Measurements from ENCODE around the gene GSTCD.

The GSTCD gene

DNA sequence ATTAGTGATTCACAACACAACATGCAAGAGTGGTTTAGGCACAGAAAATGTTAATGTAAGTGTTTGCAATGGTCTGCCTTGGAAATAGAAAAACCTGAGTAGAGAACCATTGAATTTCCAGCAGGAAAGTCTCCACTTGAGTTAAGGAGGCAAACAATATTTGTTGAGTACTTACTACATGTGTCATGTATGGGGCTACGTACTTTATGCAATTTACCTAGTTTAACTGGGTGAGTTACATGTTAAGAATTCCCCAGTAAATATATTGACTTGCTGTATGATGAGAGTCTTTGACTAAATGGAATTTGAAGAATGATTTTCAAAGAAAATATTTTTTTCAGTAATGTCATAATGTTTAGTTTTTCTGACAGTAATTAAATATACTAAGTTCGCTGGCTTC, 178.9 kb downstream of the GSTCD start:
- H3K4me3 ChIP-seq (ENCODE audit: low read depth in 1 of 2, low read length in 1 of 2): no peak overlapping the region
- no peaks in the 10 kb centered on the region for H3K4me1 ChIP-seq (ENCODE audit: control insufficient read depth in 1 of 2, insufficient read depth in 1 of 2, low read depth in 1 of 2, low read length in 1 of 2)
- TF ChIP-seq, protein P1, sequence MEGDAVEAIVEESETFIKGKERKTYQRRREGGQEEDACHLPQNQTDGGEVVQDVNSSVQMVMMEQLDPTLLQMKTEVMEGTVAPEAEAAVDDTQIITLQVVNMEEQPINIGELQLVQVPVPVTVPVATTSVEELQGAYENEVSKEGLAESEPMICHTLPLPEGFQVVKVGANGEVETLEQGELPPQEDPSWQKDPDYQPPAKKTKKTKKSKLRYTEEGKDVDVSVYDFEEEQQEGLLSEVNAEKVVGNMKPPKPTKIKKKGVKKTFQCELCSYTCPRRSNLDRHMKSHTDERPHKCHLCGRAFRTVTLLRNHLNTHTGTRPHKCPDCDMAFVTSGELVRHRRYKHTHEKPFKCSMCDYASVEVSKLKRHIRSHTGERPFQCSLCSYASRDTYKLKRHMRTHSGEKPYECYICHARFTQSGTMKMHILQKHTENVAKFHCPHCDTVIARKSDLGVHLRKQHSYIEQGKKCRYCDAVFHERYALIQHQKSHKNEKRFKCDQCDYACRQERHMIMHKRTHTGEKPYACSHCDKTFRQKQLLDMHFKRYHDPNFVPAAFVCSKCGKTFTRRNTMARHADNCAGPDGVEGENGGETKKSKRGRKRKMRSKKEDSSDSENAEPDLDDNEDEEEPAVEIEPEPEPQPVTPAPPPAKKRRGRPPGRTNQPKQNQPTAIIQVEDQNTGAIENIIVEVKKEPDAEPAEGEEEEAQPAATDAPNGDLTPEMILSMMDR (IDR thresholded peaks at IDR 0.05): no peak
- no peaks in the 10 kb centered on the region for H3K36me3 ChIP-seq
- H3K27me3 ChIP-seq: peaks cover 21% of the 10 kb centered on the region
- no peak overlapping the region for H3K27ac ChIP-seq
- no peaks in the 10 kb centered on the region for H3K9me3 ChIP-seq

DNA sequence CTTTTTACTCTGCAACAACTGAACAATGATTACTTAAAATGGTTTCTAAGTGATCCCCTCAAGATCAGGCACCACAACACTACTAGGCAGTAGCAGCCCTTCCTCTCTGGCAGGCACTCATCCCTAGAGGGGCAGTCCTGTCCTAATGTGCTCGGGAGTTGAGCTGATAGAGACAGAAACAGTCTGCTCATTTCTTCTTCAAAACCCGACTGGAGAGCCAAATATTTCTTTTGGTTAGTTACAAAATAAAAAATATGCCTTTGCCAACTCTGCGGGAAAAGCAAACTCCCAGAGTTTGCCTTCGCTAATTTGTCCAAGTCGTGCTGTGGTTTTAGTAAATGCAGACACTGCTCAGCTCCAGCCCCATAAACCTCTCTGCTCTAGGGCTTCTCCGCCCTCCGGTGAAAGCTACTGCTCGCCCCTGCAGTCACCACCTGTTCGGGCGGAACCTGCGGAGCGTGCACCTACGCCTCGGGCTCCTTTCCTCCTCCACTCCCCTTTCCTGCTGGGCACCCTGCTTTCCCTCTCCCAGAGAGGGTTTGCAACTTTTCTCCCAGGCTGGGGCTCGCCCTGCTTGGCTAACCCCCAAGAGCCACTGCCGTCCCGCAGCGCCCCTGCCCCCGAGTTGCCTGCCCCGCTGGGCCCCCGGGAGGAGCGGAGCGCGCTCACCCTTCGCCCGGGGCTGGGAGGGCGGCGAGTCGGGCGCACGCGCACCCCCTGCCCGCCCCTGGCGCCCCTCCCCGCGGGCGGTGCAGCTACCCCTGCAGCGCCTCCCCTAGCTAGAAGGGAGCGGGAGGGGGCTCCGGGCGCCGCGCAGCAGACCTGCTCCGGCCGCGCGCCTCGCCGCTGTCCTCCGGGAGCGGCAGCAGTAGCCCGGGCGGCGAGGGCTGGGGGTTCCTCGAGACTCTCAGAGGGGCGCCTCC, 186.3 kb downstream of the GSTCD start, which contains the start of gene NPNT:
TSS of gene NPNT (plus strand) at position 812 of the 923 bp plus-strand sequence. CDS start 182 bp downstream, outside the sequence.
- H3K27me3 ChIP-seq: peaks cover 95% of the 10 kb centered on the region

DNA sequence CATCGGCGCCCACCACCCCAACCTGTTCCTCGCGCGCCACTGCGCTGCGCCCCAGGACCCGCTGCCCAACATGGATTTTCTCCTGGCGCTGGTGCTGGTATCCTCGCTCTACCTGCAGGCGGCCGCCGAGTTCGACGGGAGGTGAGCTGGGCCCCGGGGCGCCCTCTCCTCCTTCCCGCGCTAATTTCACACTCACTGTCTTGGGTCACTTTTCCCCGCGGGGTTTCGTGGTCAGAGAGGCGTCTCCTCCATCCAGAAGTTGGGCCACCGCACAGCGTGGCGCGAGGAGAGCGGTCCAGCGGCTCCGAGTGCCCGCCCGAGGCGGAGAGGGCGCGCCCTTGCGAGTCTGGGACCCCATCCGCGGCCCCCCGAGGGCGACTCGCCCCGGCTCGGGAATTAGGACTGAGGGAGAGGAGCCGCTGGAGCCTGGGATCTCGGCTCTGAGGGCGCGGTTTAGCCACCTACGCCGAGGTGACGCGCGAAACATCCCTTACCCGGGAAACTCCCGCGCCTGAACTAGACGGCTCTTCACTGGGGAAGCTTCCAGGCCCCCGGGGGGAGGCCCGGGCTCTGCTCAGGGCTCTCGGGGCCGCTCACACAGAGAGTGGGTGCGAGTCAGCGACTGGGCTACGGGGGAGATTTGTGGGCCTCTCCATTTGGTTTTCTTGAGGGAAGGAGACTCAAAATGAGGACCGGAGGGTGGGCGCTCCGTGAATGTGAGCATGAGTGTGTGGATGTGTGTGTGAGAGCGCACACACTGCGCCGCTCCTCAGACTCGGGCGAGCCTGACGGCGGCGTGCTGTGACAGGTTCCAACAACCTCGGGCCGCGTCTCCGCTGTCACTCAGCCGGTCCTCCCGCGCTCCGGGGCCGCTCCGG, 187.2 kb downstream of the GSTCD start:
- Histone ChIP-seq H3K9me3 (no peaks in the 10 kb centered on the region), H3K27ac (no peak overlapping the region), H3K27me3 (peaks cover 96% of the 10 kb centered on the region), H3K36me3 (no peaks in the 10 kb centered on the region), H3K4me3 (ENCODE audit: low read depth in 1 of 2, low read length in 1 of 2) (no peak overlapping the region), H3K4me1 (ENCODE audit: control insufficient read depth in 1 of 2, insufficient read depth in 1 of 2, low read depth in 1 of 2, low read length in 1 of 2) (no peaks in the 10 kb centered on the region)
- TF ChIP-seq, protein P1 (IDR thresholded peaks at IDR 0.05): no peak

More for the DNA sequence above, 186.3 kb downstream of the GSTCD start, which contains the start of gene NPNT:
- TF ChIP-seq, protein P1 (IDR thresholded peaks at IDR 0.05): no peak
- no peaks in the 10 kb centered on the region for H3K4me1 ChIP-seq (ENCODE audit: control insufficient read depth in 1 of 2, insufficient read depth in 1 of 2, low read depth in 1 of 2, low read length in 1 of 2)
- H3K4me3 ChIP-seq (ENCODE audit: low read depth in 1 of 2, low read length in 1 of 2): no peak within 1 kb of the TSS
- no peaks in the 10 kb centered on the region for H3K9me3 ChIP-seq
- H3K27ac ChIP-seq: no peak within 1 kb of the TSS
- no peaks in the 10 kb centered on the region for H3K36me3 ChIP-seq

DNA sequence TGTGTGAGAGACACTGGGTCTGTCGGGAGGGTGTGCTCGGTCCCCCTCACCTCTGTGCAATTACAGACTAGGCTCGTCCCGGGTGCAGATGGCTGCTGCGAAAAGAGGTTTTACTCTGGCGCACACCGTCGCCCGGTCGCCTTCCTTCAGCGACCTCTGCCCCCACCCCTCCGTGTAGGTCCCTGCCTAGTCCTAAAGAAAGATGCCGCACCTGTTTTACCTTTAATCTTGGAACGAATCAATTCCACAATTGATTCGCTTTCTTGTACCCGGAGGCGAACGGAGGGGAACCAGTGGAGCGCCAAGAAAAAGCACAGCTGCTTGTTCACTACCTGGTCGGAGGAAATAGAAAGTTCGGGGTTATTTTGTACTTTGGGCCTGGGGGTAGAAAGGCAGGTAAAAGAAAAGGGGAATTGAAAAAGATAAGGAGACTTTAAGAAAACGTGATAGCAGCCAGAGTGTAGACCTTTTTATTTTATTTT, 187.9 kb downstream of the GSTCD start:
- H3K4me1 ChIP-seq (ENCODE audit: control insufficient read depth in 1 of 2, insufficient read depth in 1 of 2, low read depth in 1 of 2, low read length in 1 of 2): no peaks in the 10 kb centered on the region
- TF ChIP-seq, protein P1 (IDR thresholded peaks at IDR 0.05): no peak

More for the DNA sequence above, 187.9 kb downstream of the GSTCD start:
- no peaks in the 10 kb centered on the region for H3K9me3 ChIP-seq
- H3K4me3 ChIP-seq (ENCODE audit: low read depth in 1 of 2, low read length in 1 of 2): no peak overlapping the region
- peaks cover 97% of the 10 kb centered on the region for H3K27me3 ChIP-seq
- no peaks in the 10 kb centered on the region for H3K36me3 ChIP-seq
- H3K27ac ChIP-seq: no peak overlapping the region
